ENCODE measurements around the gene TOB1. TPM values are rescaled to one million over a fixed set of nuclear protein-coding genes. Genes with fewer than 3 reads are reported as not detected.
"Not testable (repeated sequence)": the region's sequence is repeated elsewhere in the genome, so short reads cannot be mapped to it uniquely, and the experiment has no call there.

Gene TOB1
- total RNA-seq, 1 experiment from 2014 or later = 114 TPM

- Mint-ChIP-seq H3K9me3 (ENCODE audit: unreplicated experiment) (no peaks in the 10 kb centered on the region), H3K4me1 (ENCODE audit: low read depth, unreplicated experiment) (peaks cover 16% of the 10 kb centered on the region), H3K4me3 (ENCODE audit: unreplicated experiment) (no peak overlapping the region), H3K27me3 (ENCODE audit: insufficient read depth, unreplicated experiment) (no peaks in the 10 kb centered on the region), H3K27ac (ENCODE audit: unreplicated experiment) (no peak overlapping the region), H3K36me3 (ENCODE audit: insufficient read depth, unreplicated experiment) (peaks cover 4% of the 10 kb centered on the region)
- POLR2A ChIA-PET = interaction anchor here (1.1 to 1.2 kb wide), 2 partner anchors 12 to 13 kb away, joined by 3 to 5 read pairs; partner anchors contain the start of gene TOB1
- Histone ChIP-seq H3K4me3 (ENCODE audit: low read depth, low read length) (no peak overlapping the region), H3K9me3 (peaks cover 9% of the 10 kb centered on the region), H3K4me1 (peaks cover 17% of the 10 kb centered on the region), H3K36me3 (ENCODE audit: control insufficient read depth, insufficient read depth, low read length) (no peaks in the 10 kb centered on the region), H3K27me3 (replicated peaks; ENCODE audit: control insufficient read depth, insufficient read depth, low read length) (no peaks in the 10 kb centered on the region)
- DNase-seq = no peak
- TF ChIP-seq, protein P1, sequence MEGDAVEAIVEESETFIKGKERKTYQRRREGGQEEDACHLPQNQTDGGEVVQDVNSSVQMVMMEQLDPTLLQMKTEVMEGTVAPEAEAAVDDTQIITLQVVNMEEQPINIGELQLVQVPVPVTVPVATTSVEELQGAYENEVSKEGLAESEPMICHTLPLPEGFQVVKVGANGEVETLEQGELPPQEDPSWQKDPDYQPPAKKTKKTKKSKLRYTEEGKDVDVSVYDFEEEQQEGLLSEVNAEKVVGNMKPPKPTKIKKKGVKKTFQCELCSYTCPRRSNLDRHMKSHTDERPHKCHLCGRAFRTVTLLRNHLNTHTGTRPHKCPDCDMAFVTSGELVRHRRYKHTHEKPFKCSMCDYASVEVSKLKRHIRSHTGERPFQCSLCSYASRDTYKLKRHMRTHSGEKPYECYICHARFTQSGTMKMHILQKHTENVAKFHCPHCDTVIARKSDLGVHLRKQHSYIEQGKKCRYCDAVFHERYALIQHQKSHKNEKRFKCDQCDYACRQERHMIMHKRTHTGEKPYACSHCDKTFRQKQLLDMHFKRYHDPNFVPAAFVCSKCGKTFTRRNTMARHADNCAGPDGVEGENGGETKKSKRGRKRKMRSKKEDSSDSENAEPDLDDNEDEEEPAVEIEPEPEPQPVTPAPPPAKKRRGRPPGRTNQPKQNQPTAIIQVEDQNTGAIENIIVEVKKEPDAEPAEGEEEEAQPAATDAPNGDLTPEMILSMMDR (IDR thresholded peaks at IDR 0.05; ENCODE audit: insufficient read depth in 1 of 2, low read depth in 1 of 2, low read length in 1 of 2, severe bottlenecking in 1 of 2, unreplicated experiment in 1 of 2) = no peak
- intact Hi-C loops (cut with micrococcal nuclease; ENCODE audit: unreplicated experiment) = no loop called here
- no TSS peak for BruUV-seq (replicated peaks)
- CTCF ChIA-PET = interaction anchor here (0.9 kb wide), 1 partner anchor 16 kb away, joined by 3 read pairs; no protein-coding TSS in a partner anchor
Measured at GRCh38 chr17:50879086-50879485, 12.9 kb upstream of the TOB1 start.

- no peak overlapping the region for H3K4me3 ChIP-seq (ENCODE audit: low read depth, low read length)
- CTCF ChIA-PET = interaction anchor here (1.4 kb wide), 1 partner anchor 27 kb away, joined by 3 read pairs; no protein-coding TSS in a partner anchor
- peaks cover 9% of the 10 kb centered on the region for H3K9me3 ChIP-seq
- TF ChIP-seq, protein P1 (IDR thresholded peaks at IDR 0.05; ENCODE audit: insufficient read depth in 1 of 2, low read depth in 1 of 2, low read length in 1 of 2, severe bottlenecking in 1 of 2, unreplicated experiment in 1 of 2) = no peak
- POLR2A ChIA-PET = no interaction called here
- H3K9me3 Mint-ChIP-seq (ENCODE audit: unreplicated experiment) = no peaks in the 10 kb centered on the region
- no peaks in the 10 kb centered on the region for H3K27me3 ChIP-seq (replicated peaks; ENCODE audit: control insufficient read depth, insufficient read depth, low read length)
- peaks cover 8% of the 10 kb centered on the region for H3K4me1 ChIP-seq
- intact Hi-C loops (cut with micrococcal nuclease; ENCODE audit: unreplicated experiment) = no loop called here
- H3K27me3 Mint-ChIP-seq (ENCODE audit: insufficient read depth, unreplicated experiment) = no peaks in the 10 kb centered on the region
- no peak overlapping the region for H3K4me3 Mint-ChIP-seq (ENCODE audit: unreplicated experiment)
- DNase-seq = no peak
- no TSS peak for BruUV-seq (replicated peaks)
- H3K36me3 ChIP-seq (ENCODE audit: control insufficient read depth, insufficient read depth, low read length) = no peaks in the 10 kb centered on the region
- H3K36me3 Mint-ChIP-seq (ENCODE audit: insufficient read depth, unreplicated experiment) = no peaks in the 10 kb centered on the region
- H3K4me1 Mint-ChIP-seq (ENCODE audit: low read depth, unreplicated experiment) = peaks cover 6% of the 10 kb centered on the region
- no peak overlapping the region for H3K27ac Mint-ChIP-seq (ENCODE audit: unreplicated experiment)
Measured at GRCh38 chr17:50877838-50878237, 11.7 kb upstream of the TOB1 start.

GRCh38 chr17:50877042-50877441 lies 10.9 kb upstream of the TOB1 start:
- H3K27me3 Mint-ChIP-seq (ENCODE audit: insufficient read depth, unreplicated experiment); H3K9me3 Mint-ChIP-seq (ENCODE audit: unreplicated experiment); H3K4me1 ChIP-seq; H3K4me3 Mint-ChIP-seq (ENCODE audit: unreplicated experiment); H3K36me3 Mint-ChIP-seq (ENCODE audit: insufficient read depth, unreplicated experiment); intact Hi-C loops (cut with micrococcal nuclease; ENCODE audit: unreplicated experiment); H3K27ac Mint-ChIP-seq (ENCODE audit: unreplicated experiment); BruUV-seq (replicated peaks); H3K36me3 ChIP-seq (ENCODE audit: control insufficient read depth, insufficient read depth, low read length); H3K4me1 Mint-ChIP-seq (ENCODE audit: low read depth, unreplicated experiment); DNase-seq; H3K4me3 ChIP-seq (ENCODE audit: low read depth, low read length); H3K27me3 ChIP-seq (replicated peaks; ENCODE audit: control insufficient read depth, insufficient read depth, low read length); CTCF ChIA-PET; H3K9me3 ChIP-seq: not testable (repeated sequence)
- POLR2A ChIA-PET = interaction anchor here (1.2 kb wide), 1 partner anchor 10 kb away, joined by 4 read pairs; no protein-coding TSS in a partner anchor

All from Caco-2 (cell line).